GM12878 (cell line): ENCODE data around the gene ELMO2. TPM values are rescaled to one million over a fixed set of nuclear protein-coding genes. Genes with fewer than 3 reads are reported as not detected.
A peak's percentile ranks its signal among the peaks of the same experiment; 100 is the strongest.

Source experiments
- ATAC-seq: fragments of 200-7000 bp; cut with Tn5 transposase; 3 replicates; pipeline ENCODE4 v1.9.1; 2020; ENCODE audit warnings: mild to moderate bottlenecking, moderate library complexity
- Bru-seq: library from RNA; stranded (reverse); fragments of 400-500 nt; gene quantifications from one replicate; lab custom pipeline; 2021; lab: Mats Ljungman, UMichigan
- BruChase-seq, 2 experiments: library from RNA; stranded (reverse); fragments of 400-500 nt; gene quantifications; one replicate each; lab custom pipeline; 2021; lab: Mats Ljungman, UMichigan
- BruUV-seq: library from RNA; stranded (reverse); fragments of 400-500 nt; replicated peaks from 2 replicates; lab custom pipeline; 2021; lab: Mats Ljungman, UMichigan
- CTCF ChIA-PET: fragments of 300-600 bp; sonication (Branson Sonifier 250); formaldehyde crosslinking; extraction: SDS; loops from one replicate; lab custom pipeline; 2021; ENCODE audit warnings: inconsistent platforms; lab: Yijun Ruan, JAX
- POLR2A ChIA-PET: fragments of 350-600 bp; formaldehyde crosslinking; extraction: SDS; loops from one replicate; lab custom pipeline; 2021; ENCODE audit warnings: inconsistent platforms; lab: Charles Lee
- RAD21 ChIA-PET: fragments of 300-600 bp; sonication (Branson Sonifier 250); formaldehyde crosslinking; loops from one replicate; lab custom pipeline; 2023; ENCODE audit warnings: antibody characterized with exemption; ENCODE audit not compliant: unreplicated experiment; lab: Charles Lee
- SMC1A ChIA-PET: fragments of 300-600 bp; sonication (Branson Sonifier 250); formaldehyde crosslinking; loops from one replicate; lab custom pipeline; 2023; ENCODE audit not compliant: unreplicated experiment, uncharacterized antibody; lab: Charles Lee
- DNase-seq: peaks from one replicate; pipeline ENCODE4 v3.0.0-alpha.2; 2011; ENCODE audit warnings: low read depth, low spot score
- FAIRE-seq: peaks from 3 replicates; lab custom pipeline; 2011; peaks lifted over from hg19 to GRCh38; lab: Jason Lieb, UNC
- H2AFZ ChIP-seq: 2 replicates; pipeline ENCODE4 v1.6.0; 2011; ENCODE audit warnings: low read depth, low read length, control low read depth; ENCODE audit not compliant: control insufficient read depth
- H3K27ac ChIP-seq: 2 replicates; pipeline ENCODE4 v1.5.1; 2011; ENCODE audit warnings: control low read depth; ENCODE audit not compliant: control insufficient read depth, insufficient read depth
- H3K27me3 ChIP-seq, 2 experiments: replicated peaks in 1 of 2; 2 replicates each; pipeline versions ENCODE4 v1.6.0 to v1.6.1; 2011; ENCODE audit warnings: low read length in 1 of 2; ENCODE audit not compliant: control insufficient read depth in 2 of 2, insufficient read depth in 2 of 2
- H3K36me3 ChIP-seq, 2 experiments: 2 replicates each; pipeline ENCODE4 v1.5.1; 2011; ENCODE audit warnings: low read length in 1 of 2; ENCODE audit not compliant: control insufficient read depth in 2 of 2, insufficient read depth in 2 of 2
- H3K4me1 ChIP-seq: 2 replicates; pipeline ENCODE4 v1.6.1; 2011; ENCODE audit warnings: mild to moderate bottlenecking, low read length, moderate library complexity, mixed read lengths; ENCODE audit not compliant: control insufficient read depth, insufficient read depth
- H3K4me2 ChIP-seq: 2 replicates; pipeline ENCODE4 v1.6.0; 2011; ENCODE audit warnings: control low read depth; ENCODE audit not compliant: control insufficient read depth, insufficient read depth
- H3K4me3 ChIP-seq: fragments of 200-600 bp; sonication (generic); 2 replicates; pipeline ENCODE4 v1.5.1; 2016
- H3K79me2 ChIP-seq: 2 replicates; pipeline ENCODE4 v1.6.0; 2011; ENCODE audit warnings: low read length; ENCODE audit not compliant: control insufficient read depth, insufficient read depth
- H3K9ac ChIP-seq: 2 replicates; pipeline ENCODE4 v1.8.0; 2011; ENCODE audit warnings: low read length, control low read depth, mixed read lengths; ENCODE audit not compliant: control insufficient read depth, insufficient read depth
- H3K9me3 ChIP-seq: replicated peaks from 3 replicates; pipeline ENCODE4 v1.5.1; 2011; ENCODE audit warnings: mild to moderate bottlenecking, low read length; ENCODE audit not compliant: control insufficient read depth, insufficient read depth
- H4K20me1 ChIP-seq: 2 replicates; pipeline ENCODE4 v1.6.0; 2011; ENCODE audit not compliant: control insufficient read depth, insufficient read depth
- CHD2 ChIP-seq: IDR thresholded peaks from 2 replicates; pipeline ENCODE4 v1.6.1; 2011; ENCODE audit warnings: low read depth, low read length, improper control_type of control experiment, borderline replicate concordance
- DPF2 ChIP-seq: fragments of 450-650 bp; IDR thresholded peaks from 2 replicates; pipeline ENCODE4 v1.6.1; 2017; ENCODE audit warnings: mild to moderate bottlenecking
- KDM1A ChIP-seq: fragments of 200-600 bp; sonication (generic); IDR thresholded peaks from 2 replicates; pipeline ENCODE4 v1.6.1; 2016; ENCODE audit warnings: borderline replicate concordance
- LARP7 ChIP-seq: fragments of 450-650 bp; IDR thresholded peaks from 2 replicates; pipeline ENCODE4 v1.6.1; 2017; ENCODE audit warnings: mild to moderate bottlenecking
- MYC ChIP-seq: IDR thresholded peaks from 2 replicates; pipeline ENCODE4 v1.6.1; 2011; ENCODE audit warnings: mild to moderate bottlenecking, low read length, moderate library complexity, inconsistent platforms; ENCODE audit not compliant: insufficient read depth, insufficient replicate concordance, insufficient read length, severe bottlenecking
- NFYA ChIP-seq: IDR thresholded peaks from 2 replicates; pipeline ENCODE4 v1.6.1; 2011; ENCODE audit warnings: low read depth, mild to moderate bottlenecking, low read length, improper control_type of control experiment, borderline replicate concordance
- NR2C1 ChIP-seq: fragments of 450-650 bp; IDR thresholded peaks from 2 replicates; pipeline ENCODE4 v1.6.1; 2017; ENCODE audit warnings: antibody characterized with exemption, mild to moderate bottlenecking, moderate library complexity
- SIN3A ChIP-seq: IDR thresholded peaks from 2 replicates; pipeline ENCODE4 v1.6.1; 2012; ENCODE audit warnings: low read depth, low read length, improper control_type of control experiment
- SREBF2 ChIP-seq: IDR thresholded peaks from 2 replicates; pipeline ENCODE4 v1.6.1; 2012; ENCODE audit warnings: mild to moderate bottlenecking, low read length
- ZNF384 ChIP-seq: IDR thresholded peaks from 2 replicates; pipeline ENCODE4 v1.6.1; 2012; ENCODE audit warnings: low read depth, mild to moderate bottlenecking, low read length, improper control_type of control experiment, borderline replicate concordance
- WGBS: methylation state at CpG from one replicate; pipeline ENCODE4 v1.1.6; 2016; ENCODE audit warnings: low lambda C conversion rate; ENCODE audit not compliant: insufficient replicate concordance, insufficient coverage; ENCODE audit errors: missing lambda C conversion rate; 5-methylcytosine and 5-hydroxymethylcytosine counted together
- in situ Hi-C: fragments of 300-500 bp; cut with MboI; formaldehyde crosslinking; loops from 9 replicates; pipeline ENCODE4 v1.14.3; 2018; ENCODE audit warnings: mixed read lengths
- intact Hi-C: fragments of 100-400 bp; cut with micrococcal nuclease; formaldehyde crosslinking; loops from one replicate; pipeline ENCODE4 v1.14.2; 2022; ENCODE audit not compliant: unreplicated experiment
- long read RNA-seq, 2 experiments: library from polyadenylated mRNA; unstranded; transcript quantifications; one replicate each; pipeline ENCODE4 v2.0.0, GENCODE V29; 2019 to 2020
- polyA minus RNA-seq, 3 experiments: library from RNA; depleted of rRNA, polyadenylated mRNA; stranded (reverse); fragments of >200 nt; gene quantifications; 2 replicates each; pipeline ENCODE4 v1.2.3, GENCODE V29; 2011
- polyA plus RNA-seq, 11 experiments: library from polyadenylated mRNA; depleted of rRNA in 4 of 11; unstranded in 6 of 11; stranded (reverse) in 5 of 11; fragments of >200 nt; fragmentation: Nextera tagmentation in 4 of 11; fragmentation: Illumina TruSeq in 1 of 11; extraction: Ambion mirVana in 4 of 11; extraction: Trizol in 1 of 11; gene quantifications; 1 replicate in 1 of 11; 2 replicates in 10 of 11; pipeline versions ENCODE4 v1.2.1 to v1.2.3, GENCODE V29; 2011 to 2016; ENCODE audit warnings: inconsistent platforms in 2 of 11, missing spikeins in 2 of 11, low read depth in 1 of 11
- total RNA-seq, 4 experiments: library from RNA; depleted of rRNA in 3 of 4; stranded (reverse); fragments of >200 nt in 3 of 4; fragmentation: Illumina TruSeq in 1 of 4; extraction: Trizol in 1 of 4; gene quantifications; 2 replicates each; pipeline versions ENCODE4 v1.2.1 to v1.2.3, GENCODE V29; 2013 to 2021
- TF ChIP-seq, protein P1 (sequence below): fragments of 150-350 bp; IDR thresholded peaks from 2 replicates; pipeline ENCODE4 v1.6.1; 2014; ENCODE audit warnings: mild to moderate bottlenecking, low read depth, low read length
- TF ChIP-seq, protein P2 (sequence below): IDR thresholded peaks from 2 replicates; pipeline ENCODE4 v1.6.1; 2012; ENCODE audit warnings: low read depth, low read length, improper control_type of control experiment

The ELMO2 gene, protein sequence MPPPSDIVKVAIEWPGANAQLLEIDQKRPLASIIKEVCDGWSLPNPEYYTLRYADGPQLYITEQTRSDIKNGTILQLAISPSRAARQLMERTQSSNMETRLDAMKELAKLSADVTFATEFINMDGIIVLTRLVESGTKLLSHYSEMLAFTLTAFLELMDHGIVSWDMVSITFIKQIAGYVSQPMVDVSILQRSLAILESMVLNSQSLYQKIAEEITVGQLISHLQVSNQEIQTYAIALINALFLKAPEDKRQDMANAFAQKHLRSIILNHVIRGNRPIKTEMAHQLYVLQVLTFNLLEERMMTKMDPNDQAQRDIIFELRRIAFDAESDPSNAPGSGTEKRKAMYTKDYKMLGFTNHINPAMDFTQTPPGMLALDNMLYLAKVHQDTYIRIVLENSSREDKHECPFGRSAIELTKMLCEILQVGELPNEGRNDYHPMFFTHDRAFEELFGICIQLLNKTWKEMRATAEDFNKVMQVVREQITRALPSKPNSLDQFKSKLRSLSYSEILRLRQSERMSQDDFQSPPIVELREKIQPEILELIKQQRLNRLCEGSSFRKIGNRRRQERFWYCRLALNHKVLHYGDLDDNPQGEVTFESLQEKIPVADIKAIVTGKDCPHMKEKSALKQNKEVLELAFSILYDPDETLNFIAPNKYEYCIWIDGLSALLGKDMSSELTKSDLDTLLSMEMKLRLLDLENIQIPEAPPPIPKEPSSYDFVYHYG
- 38.6 and 41.0 TPM in 2 replicates for total RNA-seq (2013; cell fraction: nucleolus; rRNA removed)
- total RNA-seq (2014; rRNA removed) (32.8 and 40.2 TPM in 2 replicates), total RNA-seq (2014; rRNA removed; fragmentation: Illumina TruSeq; extraction: Trizol) (25.9 and 26.7 TPM in 2 replicates), total RNA-seq (2021) (37.3 and 38.5 TPM in 2 replicates), polyA plus RNA-seq (2011; rRNA removed) (25.8 and 40.0 TPM in 2 replicates), polyA plus RNA-seq (2014; fragmentation: Illumina TruSeq; extraction: Trizol) (39.6 and 43.8 TPM in 2 replicates), polyA plus RNA-seq (2014; fragmentation: Nextera tagmentation; extraction: Ambion mirVana) (10 to 100 TPM; 14.2 to 14.8 TPM), polyA plus RNA-seq (2014; rRNA removed) (37.4 and 37.9 TPM in 2 replicates), polyA plus RNA-seq (2016; fragmentation: Nextera tagmentation; extraction: Ambion mirVana) (10 to 100 TPM; 36.0 to 38.5 TPM), polyA minus RNA-seq (2011; rRNA and poly(A)+ RNA removed) (55.2 and 55.7 TPM in 2 replicates), Bru-seq, nascent RNA (percentile 78 among the genes with signal in this experiment), BruChase-seq, experiment 1, labeled RNA remaining after a 6-hour chase (percentile 83 among the genes with signal in this experiment), BruChase-seq, experiment 2, labeled RNA remaining after a 2-hour chase (percentile 84 among the genes with signal in this experiment)
- 17.4 TPM for polyA plus RNA-seq (2011; ENCODE audit: low read depth)
- 53.1 and 57.0 TPM in 2 replicates for polyA plus RNA-seq (2011; cell fraction: cytosol; rRNA removed)
- polyA plus RNA-seq (2011; cell fraction: nucleus; rRNA removed), result 62.7 and 67.3 TPM in 2 replicates
- polyA plus RNA-seq (2012), result 19.1 and 20.4 TPM in 2 replicates
- 17.6 and 23.6 TPM in 2 replicates for polyA minus RNA-seq (2011; cell fraction: cytosol; rRNA and poly(A)+ RNA removed)
- polyA minus RNA-seq (2011; cell fraction: nucleus; rRNA and poly(A)+ RNA removed), result 17.5 and 29.4 TPM in 2 replicates
- long read RNA-seq, experiment 1, transcript ELMO2-201 (22 exons, 3,669 nt), result major isoform, 8 of 18 reads
- long read RNA-seq, experiment 1, partial matches to known transcripts, result 3 of 18 reads
- long read RNA-seq, experiment 1, other reads (novel, unspliced or antisense), result 7 of 18 reads
- long read RNA-seq, experiment 2, partial matches to known transcripts, result 17 of 40 reads
- long read RNA-seq, experiment 2, other reads (novel, unspliced or antisense), result 17 of 40 reads

DNA sequence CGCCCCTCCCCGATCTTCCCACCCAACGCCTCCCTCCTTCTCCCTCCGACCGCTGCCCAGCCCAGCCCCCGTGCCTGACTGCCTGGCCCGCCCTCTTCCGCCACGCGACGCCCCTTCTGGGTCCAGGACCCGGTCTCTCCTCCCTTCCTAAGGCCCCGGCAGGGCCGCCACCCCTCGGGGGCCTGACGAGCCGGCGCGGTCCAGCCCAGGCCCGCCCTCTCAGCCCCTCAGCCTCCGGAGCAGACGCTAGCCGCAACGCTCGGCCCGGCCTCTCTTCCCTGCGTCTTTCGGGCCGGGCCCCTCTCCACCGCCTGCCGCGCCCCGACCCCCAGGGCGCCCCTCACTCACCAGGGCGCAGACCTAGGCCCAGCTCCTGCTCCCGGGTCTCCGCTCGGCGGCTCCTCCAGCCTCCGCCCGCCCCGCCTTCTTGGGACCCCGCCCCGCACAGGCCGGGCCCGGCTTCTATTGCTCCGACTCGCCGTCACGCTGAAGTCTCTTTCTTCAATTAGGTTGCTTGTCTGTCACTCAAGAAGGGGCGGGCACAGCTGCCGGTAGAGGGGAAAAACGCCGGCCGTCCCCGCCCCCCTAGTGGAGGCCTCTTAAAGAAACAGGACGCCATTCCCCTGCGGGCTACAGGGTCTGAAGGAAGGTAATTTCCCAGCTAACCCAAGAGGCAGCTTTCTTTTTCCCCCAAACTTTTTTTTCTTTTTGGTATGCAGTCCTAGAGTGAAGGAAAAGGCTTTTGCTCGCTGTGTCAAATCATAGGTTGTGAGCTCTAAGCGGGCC, at the start of gene ELMO2:
Gene ELMO2 (minus strand): TSS at position 416 of the 786 bp plus-strand sequence. CDS start 12,133 bp downstream, outside the sequence.
- Histone ChIP-seq H4K20me1 (no peaks in the 10 kb centered on the region; the same call in 1 of the 2 replicates), H3K4me3 (peak within 1 kb of the TSS; percentile 82), H2AFZ (peak within 1 kb of the TSS; percentile 94), H3K36me3 (no peaks in the 10 kb centered on the region; a peak in 1 of 4 replicates), H3K27me3 (no peaks in the 10 kb centered on the region), H3K9me3 (no peaks in the 10 kb centered on the region), H3K4me2 (peak within 1 kb of the TSS; percentile 100), H3K27ac (peak within 1 kb of the TSS; percentile 68), H3K9ac (peak within 1 kb of the TSS; percentile 68), H3K79me2 (peaks cover 42% of the 10 kb centered on the region), H3K4me1 (peaks cover 43% of the 10 kb centered on the region)
- peak; percentile 91 for ATAC-seq
- ChIA-PET POLR2A (interaction anchor here (0.6 to 3.1 kb wide), 6 partner anchors 8 to 287 kb away, joined by 3 to 24 read pairs (median 8); no protein-coding TSS in a partner anchor), RAD21 (interaction anchor here (0.6 to 3.3 kb wide), 8 partner anchors 38 to 436 kb away, joined by 3 to 26 read pairs (median 6); no protein-coding TSS in a partner anchor), CTCF (interaction anchor here (0.8 to 1.8 kb wide), 9 partner anchors 9 to 473 kb away, joined by 3 to 8 read pairs (median 3); partner anchors contain the start of gene CD40), SMC1A (interaction anchor here (0.6 to 2.9 kb wide), 6 partner anchors 13 to 298 kb away, joined by 3 to 20 read pairs (median 6); no protein-coding TSS in a partner anchor)
- in situ Hi-C loops, result no loop called here
- intact Hi-C loops, result loop anchor here (1.0 kb wide), 1 partner anchor 42 kb away; no protein-coding TSS in a partner anchor
- DNase-seq, result peak; percentile 76
- no TSS peak for BruUV-seq
- no peak for FAIRE-seq
- WGBS, result 0% methylated on average over 28 of the region's 60 CpGs
- no peak for TF ChIP-seq SREBF2
- TF ChIP-seq, protein P1, sequence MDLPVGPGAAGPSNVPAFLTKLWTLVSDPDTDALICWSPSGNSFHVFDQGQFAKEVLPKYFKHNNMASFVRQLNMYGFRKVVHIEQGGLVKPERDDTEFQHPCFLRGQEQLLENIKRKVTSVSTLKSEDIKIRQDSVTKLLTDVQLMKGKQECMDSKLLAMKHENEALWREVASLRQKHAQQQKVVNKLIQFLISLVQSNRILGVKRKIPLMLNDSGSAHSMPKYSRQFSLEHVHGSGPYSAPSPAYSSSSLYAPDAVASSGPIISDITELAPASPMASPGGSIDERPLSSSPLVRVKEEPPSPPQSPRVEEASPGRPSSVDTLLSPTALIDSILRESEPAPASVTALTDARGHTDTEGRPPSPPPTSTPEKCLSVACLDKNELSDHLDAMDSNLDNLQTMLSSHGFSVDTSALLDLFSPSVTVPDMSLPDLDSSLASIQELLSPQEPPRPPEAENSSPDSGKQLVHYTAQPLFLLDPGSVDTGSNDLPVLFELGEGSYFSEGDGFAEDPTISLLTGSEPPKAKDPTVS, result no peak
- peak; percentile 57; the same call in 1 of the 2 replicates for TF ChIP-seq ZNF384
- peak; percentile 40 for TF ChIP-seq MYC
- peak; percentile 99 for TF ChIP-seq DPF2
- TF ChIP-seq NR2C1, result no peak
- peak; percentile 94 for TF ChIP-seq CHD2
- peak; percentile 43; the same call in 1 of the 2 replicates for TF ChIP-seq SIN3A
- peak; percentile 54; the same call in 1 of the 2 replicates for TF ChIP-seq LARP7
- TF ChIP-seq, protein P2, sequence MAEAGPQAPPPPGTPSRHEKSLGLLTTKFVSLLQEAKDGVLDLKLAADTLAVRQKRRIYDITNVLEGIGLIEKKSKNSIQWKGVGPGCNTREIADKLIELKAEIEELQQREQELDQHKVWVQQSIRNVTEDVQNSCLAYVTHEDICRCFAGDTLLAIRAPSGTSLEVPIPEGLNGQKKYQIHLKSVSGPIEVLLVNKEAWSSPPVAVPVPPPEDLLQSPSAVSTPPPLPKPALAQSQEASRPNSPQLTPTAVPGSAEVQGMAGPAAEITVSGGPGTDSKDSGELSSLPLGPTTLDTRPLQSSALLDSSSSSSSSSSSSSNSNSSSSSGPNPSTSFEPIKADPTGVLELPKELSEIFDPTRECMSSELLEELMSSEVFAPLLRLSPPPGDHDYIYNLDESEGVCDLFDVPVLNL, result no peak
- TF ChIP-seq KDM1A, result no peak
- peak; percentile 46; the same call in 1 of the 2 replicates for TF ChIP-seq NFYA
